ENCODE results near the gene ANKRD28.
"Not testable (repeated sequence)": the region's sequence is repeated elsewhere in the genome, so short reads cannot be mapped to it uniquely, and the experiment has no call there.

The ANKRD28 gene

GRCh38 chr3:15797642-15798303, at the start of gene ANKRD28:
Gene ANKRD28 (minus strand): TSS chr3:15797979. CDS start chr3:15796521, 1,458 bp downstream.
- no peak for DNase-seq

- no peak for DNase-seq
These were observed 49.5 kb upstream of the ANKRD28 start for GRCh38 chr3:15847239-15847638.

- no peak for DNase-seq
These were observed 48.8 kb upstream of the ANKRD28 start for GRCh38 chr3:15846606-15847005.

- no peak for DNase-seq
These were observed 47.7 kb upstream of the ANKRD28 start for GRCh38 chr3:15845475-15845874.

GRCh38 chr3:15844889-15845288, 47.1 kb upstream of the ANKRD28 start:
- DNase-seq: no peak

- DNase-seq: not testable (repeated sequence)
These were observed 43.6 kb upstream of the ANKRD28 start for GRCh38 chr3:15841091-15841973.

GRCh38 chr3:15839568-15839967, 41.8 kb upstream of the ANKRD28 start:
- no peak for DNase-seq

GRCh38 chr3:15831927-15832326, 34.1 kb upstream of the ANKRD28 start:
- no peak for DNase-seq

- no peak for DNase-seq
These were observed 27.2 kb upstream of the ANKRD28 start for GRCh38 chr3:15825016-15825415.

- DNase-seq: no peak
These were observed 25.3 kb upstream of the ANKRD28 start for GRCh38 chr3:15823092-15823491.

GRCh38 chr3:15822281-15822680, 24.5 kb upstream of the ANKRD28 start:
- no peak for DNase-seq

- no peak for DNase-seq
These were observed 23.1 kb upstream of the ANKRD28 start for GRCh38 chr3:15820911-15821310.

- DNase-seq: no peak
These were observed 21.8 kb upstream of the ANKRD28 start for GRCh38 chr3:15819576-15819975.

- DNase-seq: no peak
These were observed 21.3 kb upstream of the ANKRD28 start for GRCh38 chr3:15819043-15819442.

- DNase-seq: no peak
These were observed 17.9 kb upstream of the ANKRD28 start for GRCh38 chr3:15815696-15816095.

- DNase-seq: not testable (repeated sequence)
These were observed 15.3 kb upstream of the ANKRD28 start for GRCh38 chr3:15813079-15813478.

- DNase-seq: no peak
These were observed 14.4 kb upstream of the ANKRD28 start for GRCh38 chr3:15812183-15812582.

- no peak for DNase-seq
These were observed 12.9 kb upstream of the ANKRD28 start for GRCh38 chr3:15810702-15811101.

- DNase-seq: no peak
These were observed 11.5 kb upstream of the ANKRD28 start for GRCh38 chr3:15809313-15809712.

- no peak for DNase-seq
These were observed 11.0 kb upstream of the ANKRD28 start for GRCh38 chr3:15808679-15809310.

GRCh38 chr3:15805756-15806266, 8.0 kb upstream of the ANKRD28 start:
- no peak for DNase-seq

GRCh38 chr3:15804553-15805095, 6.8 kb upstream of the ANKRD28 start:
- DNase-seq: no peak

GRCh38 chr3:15803921-15804320, 6.1 kb upstream of the ANKRD28 start:
- DNase-seq: no peak
